Endothelial cell of hepatic sinusoid (primary cell): ENCODE measurements around the gene ANKS1B.

ENCODE experiments used
- in situ Hi-C: cut with HindIII; loops from 2 replicates; pipeline ENCODE4 v1.10.0; 2017; ENCODE audit warnings: low sequenced_read_pairs

Gene ANKS1B

GRCh38 chr12:99486277-99486676 lies 498.5 kb downstream of the ANKS1B start:
- in situ Hi-C loops = no loop called here

GRCh38 chr12:99479149-99479548 lies 505.6 kb downstream of the ANKS1B start:
- in situ Hi-C loops = no loop called here

GRCh38 chr12:99476956-99477355 lies 507.8 kb downstream of the ANKS1B start:
- in situ Hi-C loops = no loop called here

GRCh38 chr12:99455350-99456035 lies 529.2 kb downstream of the ANKS1B start:
- in situ Hi-C loops = no loop called here

- in situ Hi-C loops = no loop called here
Measured at GRCh38 chr12:99454539-99455172, 530.1 kb downstream of the ANKS1B start.

GRCh38 chr12:99453836-99454538 lies 530.7 kb downstream of the ANKS1B start:
- in situ Hi-C loops = no loop called here

- in situ Hi-C loops = no loop called here
Measured at GRCh38 chr12:99450036-99450630, 534.6 kb downstream of the ANKS1B start.

- in situ Hi-C loops = no loop called here
Measured at GRCh38 chr12:99444859-99445316, 539.8 kb downstream of the ANKS1B start.

GRCh38 chr12:99442758-99443157 lies 542.0 kb downstream of the ANKS1B start:
- in situ Hi-C loops = no loop called here

- in situ Hi-C loops = no loop called here
Measured at GRCh38 chr12:99439399-99439798, 545.3 kb downstream of the ANKS1B start.

GRCh38 chr12:99436584-99436983 lies 548.2 kb downstream of the ANKS1B start:
- in situ Hi-C loops = no loop called here

- in situ Hi-C loops = no loop called here
Measured at GRCh38 chr12:99435095-99435791, 549.5 kb downstream of the ANKS1B start.

GRCh38 chr12:99433155-99433554 lies 551.6 kb downstream of the ANKS1B start:
- in situ Hi-C loops = no loop called here

GRCh38 chr12:99431203-99431602 lies 553.5 kb downstream of the ANKS1B start:
- in situ Hi-C loops = no loop called here

- in situ Hi-C loops = no loop called here
Measured at GRCh38 chr12:99427104-99427503, 557.6 kb downstream of the ANKS1B start.

GRCh38 chr12:99418379-99418778 lies 566.4 kb downstream of the ANKS1B start:
- in situ Hi-C loops = no loop called here

GRCh38 chr12:99413751-99414150 lies 571.0 kb downstream of the ANKS1B start:
- in situ Hi-C loops = no loop called here

GRCh38 chr12:99393763-99394162 lies 591.0 kb downstream of the ANKS1B start:
- in situ Hi-C loops = no loop called here

- in situ Hi-C loops = no loop called here
Measured at GRCh38 chr12:99392091-99392850, 592.5 kb downstream of the ANKS1B start.

GRCh38 chr12:99390707-99391106 lies 594.0 kb downstream of the ANKS1B start:
- in situ Hi-C loops = no loop called here
